GM12872 (cell line): Measurements from ENCODE around the gene AUTS2.

Source experiments
- TF ChIP-seq, protein P1 (sequence below): IDR thresholded peaks from 3 replicates; pipeline ENCODE4 v1.5.1; 2011; ENCODE audit warnings: low read depth, mild to moderate bottlenecking, low read length, moderate library complexity; ENCODE audit not compliant: insufficient read depth

Gene AUTS2

DNA sequence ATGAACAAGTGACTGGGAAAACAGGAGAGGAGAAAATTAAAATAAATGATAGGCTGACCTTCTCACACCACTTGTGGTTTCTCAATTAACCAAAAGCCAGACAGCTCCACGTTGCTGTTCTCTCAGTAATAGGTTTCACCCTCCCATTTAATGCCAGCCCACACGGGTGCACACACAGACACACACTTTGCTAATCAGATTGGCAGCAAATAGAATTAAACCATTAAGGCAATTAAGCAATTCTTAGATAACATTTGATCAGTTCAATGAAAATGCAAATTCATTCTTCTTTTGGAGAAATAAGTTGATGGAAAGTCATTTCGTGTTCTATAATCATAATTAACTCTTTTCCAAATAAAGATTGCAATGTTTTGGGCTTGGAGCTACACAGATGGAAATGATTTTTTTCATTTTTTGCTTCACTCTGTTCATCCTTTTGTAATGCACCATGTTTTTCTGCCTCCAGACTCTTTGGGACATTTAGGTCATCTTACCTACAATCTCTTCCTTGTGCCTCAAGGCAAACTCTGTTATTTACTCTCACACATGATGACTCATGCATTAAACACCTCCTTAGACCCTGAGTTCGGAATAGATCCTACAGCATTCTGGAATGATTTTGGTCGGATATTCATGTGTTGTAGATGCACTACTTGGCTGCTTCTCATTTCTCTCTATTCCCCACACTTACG lies 700.7 kb downstream of the AUTS2 start:
- TF ChIP-seq, protein P1, sequence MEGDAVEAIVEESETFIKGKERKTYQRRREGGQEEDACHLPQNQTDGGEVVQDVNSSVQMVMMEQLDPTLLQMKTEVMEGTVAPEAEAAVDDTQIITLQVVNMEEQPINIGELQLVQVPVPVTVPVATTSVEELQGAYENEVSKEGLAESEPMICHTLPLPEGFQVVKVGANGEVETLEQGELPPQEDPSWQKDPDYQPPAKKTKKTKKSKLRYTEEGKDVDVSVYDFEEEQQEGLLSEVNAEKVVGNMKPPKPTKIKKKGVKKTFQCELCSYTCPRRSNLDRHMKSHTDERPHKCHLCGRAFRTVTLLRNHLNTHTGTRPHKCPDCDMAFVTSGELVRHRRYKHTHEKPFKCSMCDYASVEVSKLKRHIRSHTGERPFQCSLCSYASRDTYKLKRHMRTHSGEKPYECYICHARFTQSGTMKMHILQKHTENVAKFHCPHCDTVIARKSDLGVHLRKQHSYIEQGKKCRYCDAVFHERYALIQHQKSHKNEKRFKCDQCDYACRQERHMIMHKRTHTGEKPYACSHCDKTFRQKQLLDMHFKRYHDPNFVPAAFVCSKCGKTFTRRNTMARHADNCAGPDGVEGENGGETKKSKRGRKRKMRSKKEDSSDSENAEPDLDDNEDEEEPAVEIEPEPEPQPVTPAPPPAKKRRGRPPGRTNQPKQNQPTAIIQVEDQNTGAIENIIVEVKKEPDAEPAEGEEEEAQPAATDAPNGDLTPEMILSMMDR = no peak

DNA sequence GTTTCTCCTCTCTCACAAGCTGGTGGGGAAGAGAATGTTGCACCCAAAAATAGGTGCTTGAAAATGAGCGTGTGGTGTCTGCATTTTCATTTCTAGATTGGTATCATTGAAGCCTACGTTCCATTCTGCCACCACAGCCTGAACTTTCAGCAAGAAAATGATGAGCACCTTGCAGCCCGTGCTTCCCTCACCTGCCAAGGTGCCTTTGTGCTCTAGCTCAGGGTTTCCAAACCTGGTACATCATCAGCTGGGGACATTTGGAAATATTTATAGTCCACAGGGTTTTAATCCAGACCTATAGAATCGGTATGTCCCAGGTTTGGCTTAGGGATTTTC lies 701.2 kb downstream of the AUTS2 start:
- TF ChIP-seq, protein P1 = no peak

GRCh38 chr7:70301673-70302185 lies 703.5 kb downstream of the AUTS2 start:
- TF ChIP-seq, protein P1 = no peak

GRCh38 chr7:70303309-70303708 lies 705.0 kb downstream of the AUTS2 start:
- TF ChIP-seq, protein P1 = no peak

- TF ChIP-seq, protein P1 = no peak
Measured at GRCh38 chr7:70303780-70304179, 705.5 kb downstream of the AUTS2 start.

DNA sequence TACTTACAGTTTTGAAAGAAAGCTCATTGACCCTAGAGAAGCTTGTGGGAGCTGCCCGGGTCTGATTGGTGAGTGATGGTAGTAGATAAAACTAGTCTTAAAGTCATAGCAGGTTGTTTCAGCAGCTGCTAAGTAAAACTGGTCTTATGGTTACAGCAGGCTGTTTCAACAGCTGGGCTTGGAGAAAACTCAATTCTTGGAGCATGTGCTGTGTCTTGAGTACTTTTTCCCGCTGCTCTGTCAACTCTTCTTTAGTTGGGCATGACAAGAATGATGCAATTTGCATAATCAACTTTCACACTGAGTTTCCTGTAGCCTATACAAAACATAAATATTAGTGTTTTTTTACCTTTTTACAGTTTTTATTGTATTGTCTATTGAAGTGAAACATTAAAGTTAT lies 707.9 kb downstream of the AUTS2 start:
- TF ChIP-seq, protein P1 = no peak

DNA sequence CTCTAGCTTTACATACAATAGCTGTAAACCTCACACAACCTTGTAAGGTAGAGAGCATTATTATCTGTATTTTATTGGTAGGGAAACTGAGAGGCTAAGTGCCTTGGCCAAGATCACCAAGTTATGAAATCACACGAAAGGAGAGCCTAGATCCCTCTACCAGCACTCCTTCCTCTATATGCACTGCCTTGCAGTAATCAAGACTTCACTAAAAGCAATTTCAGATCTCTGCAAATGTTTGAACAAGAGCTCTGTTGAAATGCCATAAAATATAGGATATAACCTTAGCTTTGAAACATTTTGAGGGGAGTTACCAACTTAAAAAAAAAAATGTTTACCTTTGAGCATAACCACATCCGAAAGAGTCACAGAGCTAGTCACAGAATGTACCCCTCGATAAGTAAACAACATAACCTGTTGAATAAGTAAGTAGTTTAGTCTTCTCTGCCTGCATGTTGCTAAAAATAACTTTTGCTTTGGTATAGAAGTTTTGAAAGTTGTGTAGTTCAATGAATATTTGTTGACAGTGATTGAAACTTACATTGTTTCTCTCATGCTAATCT lies 709.4 kb downstream of the AUTS2 start:
- TF ChIP-seq, protein P1 = no peak
